Lower lobe of right lung (tissue), 2 donors: Measurements from ENCODE around the gene UTP14A. TPM values are rescaled to one million over a fixed set of nuclear protein-coding genes. Genes with fewer than 3 reads are reported as not detected.
A peak's percentile ranks its signal among the peaks of the same experiment; 100 is the strongest.

Experiments used
- ATAC-seq, 2 donors: fragments of 200-7000 bp; cut with Tn5 transposase; one replicate each; pipeline ENCODE4 v1.9.1; 2020 to 2022; ENCODE audit warnings: mild to moderate bottlenecking in 2 of 2, moderate library complexity in 2 of 2
- DNase-seq: peaks from one replicate; pipeline ENCODE4 v3.0.0-alpha.2; 2020
- H3K27ac ChIP-seq: fragments of 200-600 bp; one replicate; pipeline ENCODE4 v1.8.0; 2022
- H3K27me3 ChIP-seq: fragments of 200-600 bp; one replicate; pipeline ENCODE4 v1.8.0; 2022; ENCODE audit warnings: low read depth
- H3K36me3 ChIP-seq: fragments of 200-600 bp; one replicate; pipeline ENCODE4 v1.8.0; 2022; ENCODE audit warnings: mild to moderate bottlenecking
- H3K4me1 ChIP-seq: fragments of 200-600 bp; one replicate; pipeline ENCODE4 v1.8.0; 2022
- H3K4me3 ChIP-seq: fragments of 200-600 bp; one replicate; pipeline ENCODE4 v1.8.0; 2022; ENCODE audit warnings: mild to moderate bottlenecking
- H3K9me3 ChIP-seq: fragments of 200-600 bp; one replicate; pipeline ENCODE4 v1.8.0; 2022
- CTCF ChIP-seq: fragments of 200-600 bp; IDR thresholded peaks from one replicate; pipeline ENCODE4 v1.8.0; 2022; ENCODE audit warnings: antibody characterized with exemption, mild to moderate bottlenecking
- intact Hi-C: fragments of 100-400 bp; cut with DNase I; formaldehyde crosslinking; loops from one replicate; pipeline ENCODE4 v1.11.0; 2022
- total RNA-seq: library from RNA; stranded (reverse); fragmentation: NEBNext Ultra II Directional; extraction: Animal tissue kit (Norgen Biotek cat#: 25700); gene quantifications from one replicate; pipeline ENCODE4 v1.2.1, GENCODE V29; 2021
- donor health status: DM: no; HTN: yes; CAD: no; lungs with severe emphysema.

UTP14A gene
- total RNA-seq, 1 donor from 2014 or later = 15.0 TPM

GRCh38 chrX:129934952-129935351, 29.0 kb downstream of the UTP14A start:
- intact Hi-C loops = no loop called here
- no peak for TF ChIP-seq CTCF
- no peak overlapping the region for H3K27ac ChIP-seq
- H3K4me1 ChIP-seq = no peaks in the 10 kb centered on the region
- ATAC-seq (no peak), DNase-seq (no peak)
- no peaks in the 10 kb centered on the region for H3K27me3 ChIP-seq
- no peaks in the 10 kb centered on the region for H3K36me3 ChIP-seq
- no peak overlapping the region for H3K4me3 ChIP-seq
- no peaks in the 10 kb centered on the region for H3K9me3 ChIP-seq

GRCh38 chrX:129938081-129938480, 32.1 kb downstream of the UTP14A start:
- H3K4me1 ChIP-seq = no peaks in the 10 kb centered on the region
- intact Hi-C loops = no loop called here
- H3K27me3 ChIP-seq = no peaks in the 10 kb centered on the region
- H3K27ac ChIP-seq = no peak overlapping the region
- DNase-seq (no peak), ATAC-seq (no peak)
- no peaks in the 10 kb centered on the region for H3K9me3 ChIP-seq
- H3K4me3 ChIP-seq = no peak overlapping the region
- no peaks in the 10 kb centered on the region for H3K36me3 ChIP-seq
- TF ChIP-seq CTCF = no peak

DNA sequence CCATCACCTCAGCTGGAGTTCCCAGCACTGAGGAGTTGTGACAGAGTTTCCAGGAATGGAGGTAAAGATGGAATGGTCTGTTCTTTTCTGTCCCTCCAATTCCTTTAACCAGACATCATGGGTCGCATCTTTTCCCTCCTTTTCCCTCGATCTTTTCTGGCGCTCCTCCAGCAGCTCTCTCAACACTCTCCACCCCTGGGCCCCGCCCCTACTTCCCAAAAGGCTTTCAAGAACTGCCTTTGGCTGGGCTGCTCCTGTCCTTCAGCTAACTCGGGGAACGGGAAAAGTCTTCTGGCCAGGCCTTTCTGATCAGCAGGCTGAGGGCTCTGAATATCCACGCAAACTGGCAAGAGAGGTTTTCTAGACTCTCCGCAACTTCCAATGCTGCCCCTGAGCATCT, 34.0 kb downstream of the UTP14A start:
- H3K4me3 ChIP-seq = no peak overlapping the region

DNA sequence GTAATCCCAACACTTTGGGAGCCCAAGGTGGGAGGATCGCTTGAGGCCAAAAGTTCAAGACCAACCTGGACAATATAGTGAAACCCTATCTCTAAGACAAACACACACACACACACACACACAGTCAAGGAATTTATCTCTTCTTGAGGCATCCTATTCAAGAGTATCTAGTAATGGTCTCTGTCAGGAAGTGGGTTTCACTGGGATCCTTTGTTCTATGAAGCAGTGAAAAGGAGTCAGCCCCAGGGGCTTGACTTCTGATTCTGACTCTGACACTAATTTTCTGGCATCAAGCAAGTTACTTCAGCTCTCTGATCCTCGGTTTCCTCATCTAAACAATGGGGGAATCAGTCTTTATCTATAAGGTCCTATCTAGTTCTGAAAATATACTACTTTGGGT, 34.8 kb downstream of the UTP14A start:
- no peak for ATAC-seq
- intact Hi-C loops = no loop called here
- no peak for TF ChIP-seq CTCF

More for the DNA sequence above, 34.0 kb downstream of the UTP14A start:
- Histone ChIP-seq H3K27ac (no peak overlapping the region), H3K4me1 (no peaks in the 10 kb centered on the region), H3K36me3 (no peaks in the 10 kb centered on the region), H3K27me3 (no peaks in the 10 kb centered on the region), H3K9me3 (no peaks in the 10 kb centered on the region)
- no peak for DNase-seq
- no peak for TF ChIP-seq CTCF
- intact Hi-C loops = no loop called here
- ATAC-seq = peak in 1 of 2 donors; percentile 16

DNA sequence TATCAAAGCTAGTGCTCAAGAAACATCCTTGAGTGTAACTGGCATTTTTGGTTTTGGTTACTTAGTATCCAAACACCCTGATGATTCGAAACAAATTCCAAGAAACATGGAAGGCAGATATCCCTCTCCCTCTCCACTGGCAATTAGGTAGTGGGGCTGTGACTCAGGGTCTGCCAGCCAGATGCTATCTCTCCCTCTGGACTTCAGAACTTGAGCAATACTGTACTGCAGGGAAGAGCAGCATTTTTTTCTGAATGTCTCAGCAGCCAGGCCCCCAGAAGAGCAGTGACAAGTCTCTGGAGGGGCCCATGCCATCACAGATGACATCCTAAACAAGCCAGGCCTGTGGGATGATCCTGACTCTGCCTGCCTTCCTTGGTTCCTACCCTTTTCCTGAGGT, 39.2 kb downstream of the UTP14A start:
- intact Hi-C loops = no loop called here
- Histone ChIP-seq H3K9me3 (no peaks in the 10 kb centered on the region), H3K36me3 (no peaks in the 10 kb centered on the region), H3K27ac (no peak overlapping the region), H3K4me1 (no peaks in the 10 kb centered on the region), H3K4me3 (no peak overlapping the region), H3K27me3 (no peaks in the 10 kb centered on the region)
- ATAC-seq (no peak), DNase-seq (no peak)
- TF ChIP-seq CTCF = no peak

More for the DNA sequence above, 34.8 kb downstream of the UTP14A start:
- Histone ChIP-seq H3K27me3 (no peaks in the 10 kb centered on the region), H3K4me1 (no peaks in the 10 kb centered on the region), H3K9me3 (no peaks in the 10 kb centered on the region), H3K4me3 (no peak overlapping the region), H3K27ac (no peak overlapping the region), H3K36me3 (no peaks in the 10 kb centered on the region)
- no peak for DNase-seq

DNA sequence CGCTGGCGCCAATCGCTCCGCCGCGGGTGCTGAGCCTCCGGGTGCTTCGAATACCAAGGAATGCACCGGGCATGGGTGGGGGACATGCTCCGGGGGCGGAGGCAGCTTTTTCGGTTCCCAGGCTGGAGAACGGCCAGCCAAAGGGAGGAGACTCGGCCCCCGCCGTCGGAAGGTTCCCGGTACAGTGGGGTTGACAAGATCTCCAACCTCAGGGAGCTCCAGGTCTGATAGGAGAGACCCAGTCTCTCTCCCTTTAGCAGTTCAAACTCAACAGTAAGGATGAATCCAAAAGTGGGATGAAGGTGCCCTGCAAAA, 47.3 kb downstream of the UTP14A start:
- Histone ChIP-seq H3K27ac (no peak overlapping the region), H3K36me3 (no peaks in the 10 kb centered on the region), H3K4me1 (no peaks in the 10 kb centered on the region), H3K9me3 (no peaks in the 10 kb centered on the region), H3K4me3 (peak overlapping the region; percentile 41), H3K27me3 (no peaks in the 10 kb centered on the region)
- no peak for TF ChIP-seq CTCF
- DNase-seq (no peak), ATAC-seq (no peak)
- intact Hi-C loops = no loop called here
